GM12878 (cell line): ENCODE data around the gene SLC20A1. TPM values are rescaled to one million over a fixed set of nuclear protein-coding genes. Genes with fewer than 3 reads are reported as not detected.
A peak's percentile ranks its signal among the peaks of the same experiment; 100 is the strongest.

Experiments
- ATAC-seq: fragments of 200-7000 bp; cut with Tn5 transposase; 3 replicates; pipeline ENCODE4 v1.9.1; 2020; ENCODE audit warnings: mild to moderate bottlenecking, moderate library complexity
- BruUV-seq: library from RNA; stranded (reverse); fragments of 400-500 nt; replicated peaks from 2 replicates; lab custom pipeline; 2021; lab: Mats Ljungman, UMichigan
- CTCF ChIA-PET: fragments of 300-600 bp; sonication (Branson Sonifier 250); formaldehyde crosslinking; extraction: SDS; loops from one replicate; lab custom pipeline; 2021; ENCODE audit warnings: inconsistent platforms; lab: Yijun Ruan, JAX
- POLR2A ChIA-PET: fragments of 350-600 bp; formaldehyde crosslinking; extraction: SDS; loops from one replicate; lab custom pipeline; 2021; ENCODE audit warnings: inconsistent platforms; lab: Charles Lee
- RAD21 ChIA-PET: fragments of 300-600 bp; sonication (Branson Sonifier 250); formaldehyde crosslinking; loops from one replicate; lab custom pipeline; 2023; ENCODE audit warnings: antibody characterized with exemption; ENCODE audit not compliant: unreplicated experiment; lab: Charles Lee
- SMC1A ChIA-PET: fragments of 300-600 bp; sonication (Branson Sonifier 250); formaldehyde crosslinking; loops from one replicate; lab custom pipeline; 2023; ENCODE audit not compliant: unreplicated experiment, uncharacterized antibody; lab: Charles Lee
- DNase-seq: peaks from one replicate; pipeline ENCODE4 v3.0.0-alpha.2; 2011; ENCODE audit warnings: low read depth, low spot score
- FAIRE-seq: peaks from 3 replicates; lab custom pipeline; 2011; peaks lifted over from hg19 to GRCh38; lab: Jason Lieb, UNC
- H2AFZ ChIP-seq: 2 replicates; pipeline ENCODE4 v1.6.0; 2011; ENCODE audit warnings: low read depth, low read length, control low read depth; ENCODE audit not compliant: control insufficient read depth
- H3K27ac ChIP-seq: 2 replicates; pipeline ENCODE4 v1.5.1; 2011; ENCODE audit warnings: control low read depth; ENCODE audit not compliant: control insufficient read depth, insufficient read depth
- H3K27me3 ChIP-seq, 2 experiments: replicated peaks in 1 of 2; 2 replicates each; pipeline versions ENCODE4 v1.6.0 to v1.6.1; 2011; ENCODE audit warnings: low read length in 1 of 2; ENCODE audit not compliant: control insufficient read depth in 2 of 2, insufficient read depth in 2 of 2
- H3K36me3 ChIP-seq, 2 experiments: 2 replicates each; pipeline ENCODE4 v1.5.1; 2011; ENCODE audit warnings: low read length in 1 of 2; ENCODE audit not compliant: control insufficient read depth in 2 of 2, insufficient read depth in 2 of 2
- H3K4me1 ChIP-seq: 2 replicates; pipeline ENCODE4 v1.6.1; 2011; ENCODE audit warnings: mild to moderate bottlenecking, low read length, moderate library complexity, mixed read lengths; ENCODE audit not compliant: control insufficient read depth, insufficient read depth
- H3K4me2 ChIP-seq: 2 replicates; pipeline ENCODE4 v1.6.0; 2011; ENCODE audit warnings: control low read depth; ENCODE audit not compliant: control insufficient read depth, insufficient read depth
- H3K4me3 ChIP-seq: fragments of 200-600 bp; sonication (generic); 2 replicates; pipeline ENCODE4 v1.5.1; 2016
- H3K79me2 ChIP-seq: 2 replicates; pipeline ENCODE4 v1.6.0; 2011; ENCODE audit warnings: low read length; ENCODE audit not compliant: control insufficient read depth, insufficient read depth
- H3K9ac ChIP-seq: 2 replicates; pipeline ENCODE4 v1.8.0; 2011; ENCODE audit warnings: low read length, control low read depth, mixed read lengths; ENCODE audit not compliant: control insufficient read depth, insufficient read depth
- H3K9me3 ChIP-seq: replicated peaks from 3 replicates; pipeline ENCODE4 v1.5.1; 2011; ENCODE audit warnings: mild to moderate bottlenecking, low read length; ENCODE audit not compliant: control insufficient read depth, insufficient read depth
- H4K20me1 ChIP-seq: 2 replicates; pipeline ENCODE4 v1.6.0; 2011; ENCODE audit not compliant: control insufficient read depth, insufficient read depth
- CREM ChIP-seq: IDR thresholded peaks from 2 replicates; pipeline ENCODE4 v1.6.1; 2014; ENCODE audit warnings: antibody characterized with exemption, low read depth
- HCFC1 ChIP-seq: fragments of 150-350 bp; IDR thresholded peaks from 2 replicates; pipeline ENCODE4 v1.6.1; 2014; ENCODE audit warnings: low read length
- MXI1 ChIP-seq: fragments of 150-350 bp; IDR thresholded peaks from 2 replicates; pipeline ENCODE4 v1.6.1; 2011; ENCODE audit warnings: low read depth, mild to moderate bottlenecking, inconsistent platforms, low read length, improper control_type of control experiment
- NR2F1 ChIP-seq: fragments of 450-650 bp; conservative IDR thresholded peaks from 2 replicates; pipeline ENCODE4 v1.6.1; 2017; ENCODE audit warnings: mild to moderate bottlenecking
- PAX5 ChIP-seq: IDR thresholded peaks from 2 replicates; pipeline ENCODE4 v1.6.1; 2011; ENCODE audit warnings: low read depth, low read length, borderline replicate concordance
- RFX5 ChIP-seq: IDR thresholded peaks from 2 replicates; pipeline ENCODE4 v1.6.1; 2011; ENCODE audit warnings: low read depth, low read length, improper control_type of control experiment
- SMAD5 ChIP-seq: IDR thresholded peaks from 2 replicates; pipeline ENCODE4 v1.6.1; 2016; ENCODE audit warnings: antibody characterized with exemption, low read depth
- WGBS: methylation state at CpG from one replicate; pipeline ENCODE4 v1.1.6; 2016; ENCODE audit warnings: low lambda C conversion rate; ENCODE audit not compliant: insufficient replicate concordance, insufficient coverage; ENCODE audit errors: missing lambda C conversion rate; 5-methylcytosine and 5-hydroxymethylcytosine counted together
- in situ Hi-C: fragments of 300-500 bp; cut with MboI; formaldehyde crosslinking; loops from 9 replicates; pipeline ENCODE4 v1.14.3; 2018; ENCODE audit warnings: mixed read lengths
- intact Hi-C: fragments of 100-400 bp; cut with micrococcal nuclease; formaldehyde crosslinking; loops from one replicate; pipeline ENCODE4 v1.14.2; 2022; ENCODE audit not compliant: unreplicated experiment
- polyA plus RNA-seq, 11 experiments: library from polyadenylated mRNA; depleted of rRNA in 4 of 11; unstranded in 6 of 11; stranded (reverse) in 5 of 11; fragments of >200 nt; fragmentation: Nextera tagmentation in 4 of 11; fragmentation: Illumina TruSeq in 1 of 11; extraction: Ambion mirVana in 4 of 11; extraction: Trizol in 1 of 11; gene quantifications; 1 replicate in 1 of 11; 2 replicates in 10 of 11; pipeline versions ENCODE4 v1.2.1 to v1.2.3, GENCODE V29; 2011 to 2016; ENCODE audit warnings: inconsistent platforms in 2 of 11, missing spikeins in 2 of 11, low read depth in 1 of 11
- total RNA-seq, 4 experiments: library from RNA; depleted of rRNA in 3 of 4; stranded (reverse); fragments of >200 nt in 3 of 4; fragmentation: Illumina TruSeq in 1 of 4; extraction: Trizol in 1 of 4; gene quantifications; 2 replicates each; pipeline versions ENCODE4 v1.2.1 to v1.2.3, GENCODE V29; 2013 to 2021
- TF ChIP-seq, protein P1 (sequence below): fragments of 450-650 bp; IDR thresholded peaks from 2 replicates; pipeline ENCODE4 v1.6.1; 2016; ENCODE audit warnings: mild to moderate bottlenecking
- TF ChIP-seq, protein P2 (sequence below): IDR thresholded peaks from 2 replicates; pipeline ENCODE4 v1.6.1; 2011; ENCODE audit warnings: mild to moderate bottlenecking, low read depth, low read length, moderate library complexity; ENCODE audit not compliant: insufficient replicate concordance

Gene SLC20A1
- total and polyA plus RNA-seq, 10 of the 15 experiments (the other 5 are each of a cell fraction or from before 2014, with no cell fraction given): 21.2 to 59.1 (median 43.2) TPM

DNA sequence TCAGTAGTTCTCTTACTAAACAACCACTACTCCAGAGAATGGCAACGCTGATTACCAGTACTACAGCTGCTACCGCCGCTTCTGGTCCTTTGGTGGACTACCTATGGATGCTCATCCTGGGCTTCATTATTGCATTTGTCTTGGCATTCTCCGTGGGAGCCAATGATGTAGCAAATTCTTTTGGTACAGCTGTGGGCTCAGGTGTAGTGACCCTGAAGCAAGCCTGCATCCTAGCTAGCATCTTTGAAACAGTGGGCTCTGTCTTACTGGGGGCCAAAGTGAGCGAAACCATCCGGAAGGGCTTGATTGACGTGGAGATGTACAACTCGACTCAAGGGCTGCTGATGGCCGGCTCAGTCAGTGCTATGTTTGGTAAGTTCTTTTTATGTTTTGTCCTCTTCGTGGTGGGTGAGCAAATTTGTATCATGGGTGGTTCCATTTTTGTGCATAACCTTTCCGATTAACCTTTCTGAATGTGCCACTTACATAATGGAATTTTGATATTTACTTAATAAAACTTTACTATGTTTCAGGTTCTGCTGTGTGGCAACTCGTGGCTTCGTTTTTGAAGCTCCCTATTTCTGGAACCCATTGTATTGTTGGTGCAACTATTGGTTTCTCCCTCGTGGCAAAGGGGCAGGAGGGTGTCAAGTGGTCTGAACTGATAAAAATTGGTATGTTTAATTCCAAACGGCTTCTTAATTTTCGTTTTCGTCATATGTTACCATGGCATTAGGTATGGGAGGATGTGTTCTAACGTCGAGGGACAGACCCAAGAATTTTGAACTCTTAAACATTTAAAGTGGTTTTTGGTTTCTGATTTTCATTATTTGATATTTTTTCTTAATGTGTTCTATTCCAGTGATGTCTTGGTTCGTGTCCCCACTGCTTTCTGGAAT lies 1.3 kb downstream of the SLC20A1 start:
- in situ Hi-C loops: no loop called here

More for the DNA sequence above, 1.3 kb downstream of the SLC20A1 start:
- H3K9me3 ChIP-seq: no peaks in the 10 kb centered on the region
- CTCF ChIA-PET: interaction anchor here (0.6 to 9.7 kb wide), 13 partner anchors 10 to 295 kb away, joined by 3 to 155 read pairs (median 3); no protein-coding TSS in a partner anchor
- WGBS: under 1% methylated on average over 20 of the region's 20 CpGs
- H3K27me3 ChIP-seq: no peaks in the 10 kb centered on the region
- DNase-seq: no peak
- peaks cover 43% of the 10 kb centered on the region for H3K79me2 ChIP-seq
- SMC1A ChIA-PET: interaction anchor here (0.6 to 9.1 kb wide), 15 partner anchors 11 to 302 kb away, joined by 3 to 118 read pairs (median 6); no protein-coding TSS in a partner anchor
- no TSS peak for BruUV-seq
- TF ChIP-seq RFX5 (peak; percentile 67; the same call in 1 of the 2 replicates), MXI1 (no peak), CREM (0 out of 2 replicates have a peak, but pooled peaks have one; percentile 3), HCFC1 (no peak), PAX5 (no peak), SMAD5 (no peak), NR2F1 (no peak)
- TF ChIP-seq, protein P1, sequence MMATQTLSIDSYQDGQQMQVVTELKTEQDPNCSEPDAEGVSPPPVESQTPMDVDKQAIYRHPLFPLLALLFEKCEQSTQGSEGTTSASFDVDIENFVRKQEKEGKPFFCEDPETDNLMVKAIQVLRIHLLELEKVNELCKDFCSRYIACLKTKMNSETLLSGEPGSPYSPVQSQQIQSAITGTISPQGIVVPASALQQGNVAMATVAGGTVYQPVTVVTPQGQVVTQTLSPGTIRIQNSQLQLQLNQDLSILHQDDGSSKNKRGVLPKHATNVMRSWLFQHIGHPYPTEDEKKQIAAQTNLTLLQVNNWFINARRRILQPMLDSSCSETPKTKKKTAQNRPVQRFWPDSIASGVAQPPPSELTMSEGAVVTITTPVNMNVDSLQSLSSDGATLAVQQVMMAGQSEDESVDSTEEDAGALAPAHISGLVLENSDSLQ: peak; percentile 94
- TF ChIP-seq, protein P2, sequence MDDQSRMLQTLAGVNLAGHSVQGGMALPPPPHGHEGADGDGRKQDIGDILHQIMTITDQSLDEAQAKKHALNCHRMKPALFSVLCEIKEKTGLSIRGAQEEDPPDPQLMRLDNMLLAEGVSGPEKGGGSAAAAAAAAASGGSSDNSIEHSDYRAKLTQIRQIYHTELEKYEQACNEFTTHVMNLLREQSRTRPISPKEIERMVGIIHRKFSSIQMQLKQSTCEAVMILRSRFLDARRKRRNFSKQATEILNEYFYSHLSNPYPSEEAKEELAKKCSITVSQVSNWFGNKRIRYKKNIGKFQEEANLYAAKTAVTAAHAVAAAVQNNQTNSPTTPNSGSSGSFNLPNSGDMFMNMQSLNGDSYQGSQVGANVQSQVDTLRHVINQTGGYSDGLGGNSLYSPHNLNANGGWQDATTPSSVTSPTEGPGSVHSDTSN: peak; percentile 86
- POLR2A ChIA-PET: interaction anchor here (1.0 to 8.9 kb wide), 11 partner anchors 9 to 81 kb away, joined by 5 to 143 read pairs (median 9); no protein-coding TSS in a partner anchor
- peak overlapping the region; percentile 89 for H3K4me2 ChIP-seq
- intact Hi-C loops: loop anchor here (5.0 kb wide), 1 partner anchor 60 kb away; no protein-coding TSS in a partner anchor
- H3K4me1 ChIP-seq: peaks cover 6% of the 10 kb centered on the region
- peak overlapping the region; percentile 91 for H3K9ac ChIP-seq
- peak overlapping the region; percentile 89 for H3K4me3 ChIP-seq
- ATAC-seq: peak; percentile 13
- RAD21 ChIA-PET: interaction anchor here (0.7 to 9.9 kb wide), 11 partner anchors 9 to 78 kb away, joined by 3 to 117 read pairs (median 11); no protein-coding TSS in a partner anchor
- H3K27ac ChIP-seq: peak overlapping the region; percentile 36
- H3K36me3 ChIP-seq: peaks cover 0 to 19% of the 10 kb centered on the region in 2 experiments; a peak in 3 of 4 replicates
- no peaks in the 10 kb centered on the region for H4K20me1 ChIP-seq
- FAIRE-seq: no peak
- H2AFZ ChIP-seq: no peak overlapping the region
